B cell (primary cell): ENCODE measurements around the gene EML1.

Experiments used
- EZH2 ChIP-seq: IDR thresholded peaks from 2 replicates; pipeline ENCODE4 v1.6.1; 2012; ENCODE audit warnings: borderline replicate concordance, low read depth, mild to moderate bottlenecking, moderate library complexity, low read length; ENCODE audit not compliant: insufficient read depth, poor library complexity, severe bottlenecking
- TF ChIP-seq, protein P1 (sequence below): fragments of 200-600 bp; IDR thresholded peaks from one replicate; pipeline ENCODE4 v1.8.0; 2022; ENCODE audit warnings: antibody characterized with exemption, mild to moderate bottlenecking

DNA sequence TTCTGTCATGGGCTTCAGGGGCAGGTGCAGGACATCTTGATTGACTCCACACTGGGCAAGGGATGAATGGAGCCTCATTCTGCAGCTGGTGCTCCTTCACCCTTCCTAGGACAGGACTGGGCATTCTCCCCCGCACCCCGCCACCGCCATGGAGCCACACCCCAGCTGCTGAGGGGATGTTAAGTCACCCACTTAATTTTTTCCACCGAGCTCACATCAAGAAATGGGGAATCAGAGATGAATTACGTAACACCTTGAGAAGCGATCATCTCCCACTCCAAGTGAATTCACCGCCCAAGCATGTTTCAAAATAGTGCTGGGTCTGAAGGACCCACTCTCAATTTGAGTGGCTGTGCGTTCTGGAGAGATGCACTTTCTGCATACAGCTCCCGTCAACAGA lies 94.2 kb downstream of the EML1 start:
- TF ChIP-seq, protein P1, sequence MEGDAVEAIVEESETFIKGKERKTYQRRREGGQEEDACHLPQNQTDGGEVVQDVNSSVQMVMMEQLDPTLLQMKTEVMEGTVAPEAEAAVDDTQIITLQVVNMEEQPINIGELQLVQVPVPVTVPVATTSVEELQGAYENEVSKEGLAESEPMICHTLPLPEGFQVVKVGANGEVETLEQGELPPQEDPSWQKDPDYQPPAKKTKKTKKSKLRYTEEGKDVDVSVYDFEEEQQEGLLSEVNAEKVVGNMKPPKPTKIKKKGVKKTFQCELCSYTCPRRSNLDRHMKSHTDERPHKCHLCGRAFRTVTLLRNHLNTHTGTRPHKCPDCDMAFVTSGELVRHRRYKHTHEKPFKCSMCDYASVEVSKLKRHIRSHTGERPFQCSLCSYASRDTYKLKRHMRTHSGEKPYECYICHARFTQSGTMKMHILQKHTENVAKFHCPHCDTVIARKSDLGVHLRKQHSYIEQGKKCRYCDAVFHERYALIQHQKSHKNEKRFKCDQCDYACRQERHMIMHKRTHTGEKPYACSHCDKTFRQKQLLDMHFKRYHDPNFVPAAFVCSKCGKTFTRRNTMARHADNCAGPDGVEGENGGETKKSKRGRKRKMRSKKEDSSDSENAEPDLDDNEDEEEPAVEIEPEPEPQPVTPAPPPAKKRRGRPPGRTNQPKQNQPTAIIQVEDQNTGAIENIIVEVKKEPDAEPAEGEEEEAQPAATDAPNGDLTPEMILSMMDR, result no peak
- no peak for TF ChIP-seq EZH2
